Renal pelvis (tissue), 4 donors: ENCODE results near the gene MTHFD1L. TPM values are rescaled to one million over a fixed set of nuclear protein-coding genes. Genes with fewer than 3 reads are reported as not detected.
"Not testable (repeated sequence)": the region's sequence is repeated elsewhere in the genome, so short reads cannot be mapped to it uniquely, and the experiment has no call there.

Source experiments
- DNase-seq: peaks from one replicate; pipeline ENCODE4 v3.0.0-alpha.2; 2013
- polyA plus RNA-seq, 3 donors: library from polyadenylated mRNA; unstranded; fragments of 120-200 nt; gene quantifications; one replicate each; pipeline ENCODE4 v1.2.1, GENCODE V29; 2013; ENCODE audit not compliant: insufficient read length in 3 of 3

The MTHFD1L gene
- polyA plus RNA-seq, 3 donors, result 14.7 to 17.6 (median 16.9) TPM

DNA sequence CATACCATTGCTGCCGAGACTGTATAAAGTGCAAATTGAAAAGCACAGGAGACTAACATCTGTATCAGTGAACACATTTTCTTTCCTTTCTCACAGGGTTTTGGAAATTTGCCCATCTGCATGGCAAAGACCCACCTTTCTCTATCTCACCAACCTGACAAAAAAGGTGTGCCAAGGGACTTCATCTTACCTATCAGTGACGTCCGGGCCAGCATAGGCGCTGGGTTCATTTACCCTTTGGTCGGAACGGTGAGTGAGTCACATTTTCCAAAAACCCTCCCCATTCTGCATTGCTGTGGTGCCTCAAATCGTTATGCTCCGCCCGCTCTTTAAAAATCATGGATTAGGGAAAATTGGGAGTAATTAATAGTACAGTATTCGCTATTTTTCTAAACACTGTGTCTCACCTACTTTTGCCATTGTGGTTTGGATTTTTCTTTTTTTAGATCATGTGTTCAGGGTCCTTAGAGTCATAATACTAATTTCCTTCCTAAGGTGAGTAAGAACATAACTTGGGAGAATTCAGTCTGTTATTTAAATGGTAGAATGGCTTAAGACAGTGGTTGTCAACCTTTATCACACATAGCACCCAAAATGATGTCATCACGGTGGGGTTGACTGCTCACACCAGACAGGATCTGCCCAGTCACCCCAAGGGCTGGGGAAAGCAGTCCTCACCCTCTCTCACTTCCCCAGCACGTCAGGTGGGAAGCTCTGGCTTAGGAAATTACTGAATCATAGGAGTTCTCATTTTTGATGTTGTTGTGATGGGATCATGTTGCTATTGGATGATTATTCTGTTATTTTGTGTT is 171.6 kb downstream of the MTHFD1L start:
- no peak for DNase-seq

- DNase-seq, result no peak
Measured at GRCh38 chr6:151038616-151039015, 173.1 kb downstream of the MTHFD1L start.

DNA sequence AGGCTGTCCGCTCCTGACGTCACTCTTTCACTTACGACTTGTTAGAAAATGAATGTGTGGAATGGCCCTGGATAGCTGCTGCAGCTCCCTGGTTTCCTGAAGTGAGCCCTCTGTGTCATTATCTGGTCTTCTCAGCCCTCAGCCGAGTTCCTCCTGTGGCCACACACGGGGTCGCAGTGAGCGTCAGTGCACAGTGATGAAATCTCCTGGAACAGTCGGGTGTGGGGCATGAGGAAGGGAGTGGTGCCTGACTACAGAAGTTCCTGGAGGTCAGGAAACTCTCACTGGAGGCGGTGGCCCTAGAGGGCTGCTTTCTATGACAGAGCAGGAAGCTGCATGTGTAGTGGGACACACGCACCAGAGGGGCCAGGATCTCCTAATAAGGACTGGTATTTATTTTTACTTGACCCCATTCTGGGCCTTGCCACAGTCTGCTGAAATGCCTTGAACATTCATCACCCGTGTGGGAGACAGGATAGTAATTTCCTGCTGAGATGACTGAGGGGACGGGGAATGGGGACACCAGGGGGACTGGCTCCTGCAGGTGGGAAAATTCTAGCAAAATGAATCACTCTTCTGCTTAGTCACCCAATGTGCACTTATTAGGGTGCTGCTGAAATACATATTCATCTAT is 175.5 kb downstream of the MTHFD1L start:
- DNase-seq, result peak; percentile 52

DNA sequence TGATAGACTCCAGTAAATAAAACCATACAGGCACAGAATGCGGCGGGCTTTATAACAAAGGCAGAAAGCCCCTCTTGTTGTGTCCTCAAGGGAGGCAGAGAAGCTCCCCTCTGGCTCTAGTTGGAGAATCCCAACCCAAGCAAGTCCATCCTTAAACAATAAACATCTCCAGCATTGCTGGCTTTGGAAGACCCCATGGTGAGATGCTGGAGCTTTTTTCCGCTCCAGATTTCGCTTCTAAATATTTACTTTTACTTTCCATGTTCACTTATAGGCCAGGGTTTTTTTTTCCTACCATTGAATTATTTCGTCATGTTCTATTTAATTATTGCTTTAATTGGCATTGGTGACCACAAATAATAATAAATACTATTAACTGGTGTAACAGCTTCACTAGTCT is 176.2 kb downstream of the MTHFD1L start:
- no peak for DNase-seq

DNA sequence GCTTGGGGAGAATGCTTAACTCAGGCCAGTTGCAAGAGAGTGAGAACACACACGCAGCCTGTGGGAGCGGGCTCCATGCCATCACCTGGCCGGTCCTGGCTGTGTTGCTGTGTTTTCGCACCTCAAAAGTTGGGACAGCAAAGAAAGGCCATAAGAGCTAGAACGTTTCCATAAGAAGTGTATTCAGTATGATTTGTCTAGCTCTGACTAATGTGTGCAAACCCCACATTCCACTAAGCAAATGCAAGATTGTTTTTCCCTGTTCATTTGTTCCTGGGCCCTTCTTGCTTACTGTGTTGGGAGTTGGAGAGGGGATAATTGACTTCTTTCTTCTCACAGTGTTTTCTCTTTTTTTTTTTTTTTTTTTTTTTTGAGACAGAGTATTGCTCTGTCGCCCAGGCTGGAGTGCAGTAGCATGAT is 177.4 kb downstream of the MTHFD1L start:
- not testable (repeated sequence) for DNase-seq

DNA sequence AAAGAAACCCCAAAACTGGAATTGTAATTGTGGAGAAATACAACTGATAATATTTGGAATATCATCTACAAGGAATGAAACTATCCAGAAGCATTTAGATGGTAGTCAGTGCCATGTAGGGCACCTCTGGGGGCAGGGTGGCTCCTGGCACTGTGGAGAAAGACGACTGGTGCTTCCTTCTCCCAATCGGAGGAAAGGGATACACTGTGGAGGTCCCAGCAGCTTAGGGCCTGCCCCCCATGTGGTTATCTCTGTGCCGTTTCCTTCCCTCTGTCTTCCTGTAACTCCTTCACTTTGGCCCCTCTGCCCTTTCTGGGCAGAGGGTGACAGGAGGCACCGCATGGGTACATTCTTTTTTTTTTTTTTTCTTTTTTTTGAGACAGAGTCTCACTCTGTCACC is 178.4 kb downstream of the MTHFD1L start:
- no peak for DNase-seq

- peak; percentile 96 for DNase-seq
Measured at GRCh38 chr6:151044465-151045441, 179.3 kb downstream of the MTHFD1L start.

DNA sequence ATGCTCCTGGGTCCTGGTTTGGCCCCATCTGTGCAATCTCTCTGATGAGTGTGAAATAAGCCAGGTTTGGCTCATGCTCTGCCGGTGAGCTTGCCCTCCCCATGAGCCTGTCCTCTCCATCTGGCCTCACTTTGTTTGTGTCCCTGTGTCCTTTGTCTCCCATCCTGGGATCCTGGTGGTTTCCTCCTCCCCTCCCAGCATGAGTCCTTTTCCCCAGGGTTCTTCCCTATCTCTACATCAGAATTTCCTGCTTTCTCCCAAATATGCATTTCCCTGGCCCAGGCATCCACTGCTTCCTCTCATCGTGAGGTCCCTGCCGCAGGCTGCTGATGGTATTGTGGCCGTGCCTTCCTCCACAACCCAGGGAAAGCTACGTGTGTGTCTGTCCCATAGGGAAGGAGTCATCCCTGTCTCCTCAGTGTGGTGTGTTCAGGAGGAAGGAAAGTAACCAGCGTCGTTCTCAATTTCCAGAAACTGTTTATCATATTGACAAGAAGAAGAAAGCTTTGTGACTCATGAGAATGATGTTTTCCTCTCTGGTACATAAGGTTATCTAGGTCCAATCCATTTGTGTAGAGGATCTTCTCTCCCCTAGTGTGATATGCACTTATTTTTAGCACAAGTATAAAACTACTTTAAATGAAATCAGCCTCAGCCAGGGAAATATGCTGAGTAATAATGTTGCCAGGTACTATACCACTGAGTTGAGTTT is 180.2 kb downstream of the MTHFD1L start:
- not testable (repeated sequence) for DNase-seq

GRCh38 chr6:151051164-151051563 is 185.7 kb downstream of the MTHFD1L start:
- DNase-seq, result no peak

GRCh38 chr6:151052021-151052646 is 186.6 kb downstream of the MTHFD1L start:
- DNase-seq, result peak; percentile 73

GRCh38 chr6:151054306-151054705 is 188.8 kb downstream of the MTHFD1L start:
- peak; percentile 90 for DNase-seq

- DNase-seq, result no peak
Measured at GRCh38 chr6:151056230-151056907, 190.9 kb downstream of the MTHFD1L start.

DNA sequence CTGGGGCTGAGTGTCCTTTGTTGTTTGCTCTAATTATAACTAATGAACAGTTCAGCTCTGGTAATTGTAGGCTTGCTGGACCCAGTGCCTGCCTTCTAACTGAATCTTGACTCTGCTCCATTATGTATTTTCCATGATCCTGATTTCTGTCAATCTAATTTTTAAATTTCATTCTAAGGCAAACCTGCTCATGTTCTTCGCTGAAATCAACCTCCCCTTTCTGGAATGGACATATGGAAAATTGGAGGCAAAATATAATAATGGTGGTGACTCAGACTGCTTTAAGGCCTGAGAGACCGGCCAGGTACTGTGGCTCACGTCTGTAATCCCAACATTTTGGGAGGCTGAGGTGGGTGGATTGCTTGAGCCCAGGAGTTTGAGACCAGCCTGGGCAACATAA is 191.6 kb downstream of the MTHFD1L start:
- DNase-seq, result no peak

- peak; percentile 50 for DNase-seq
Measured at GRCh38 chr6:151058021-151058733, 192.7 kb downstream of the MTHFD1L start.

DNA sequence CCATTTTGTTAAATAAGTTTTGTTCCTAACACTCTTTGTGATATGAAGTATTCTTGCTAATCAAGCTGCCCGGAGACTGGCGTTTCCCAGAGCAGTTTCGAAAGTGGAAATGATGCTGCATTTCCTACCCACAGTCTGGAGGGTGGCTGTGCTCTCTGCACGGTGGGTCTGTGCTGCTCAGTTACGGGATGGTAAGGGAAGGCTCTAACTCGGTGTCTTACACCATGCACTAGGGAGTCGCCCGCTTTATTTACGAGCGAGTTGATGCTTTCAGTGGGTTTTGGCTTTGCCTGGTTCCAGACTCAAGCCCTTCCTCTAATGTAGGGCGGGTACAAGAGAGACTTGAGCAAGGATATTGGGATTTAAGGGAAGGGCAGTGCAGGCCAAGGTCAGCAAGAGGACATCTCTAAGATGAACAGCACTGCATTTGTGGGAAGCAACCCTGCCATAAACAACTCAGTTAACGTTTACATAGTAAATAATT is 194.2 kb downstream of the MTHFD1L start:
- DNase-seq, result peak; percentile 48

GRCh38 chr6:151060096-151060765 is 194.7 kb downstream of the MTHFD1L start:
- DNase-seq, result no peak

- DNase-seq, result no peak
Measured at GRCh38 chr6:151060766-151061531, 195.4 kb downstream of the MTHFD1L start.

- peak; percentile 83 for DNase-seq
Measured at GRCh38 chr6:151063352-151063751, 197.8 kb downstream of the MTHFD1L start.
